Measurements from ENCODE around the gene ABCA7. TPM values are rescaled to one million over a fixed set of nuclear protein-coding genes. Genes with fewer than 3 reads are reported as not detected.

Gene ABCA7
- total RNA-seq, 1 donor: 3.5 TPM

DNA sequence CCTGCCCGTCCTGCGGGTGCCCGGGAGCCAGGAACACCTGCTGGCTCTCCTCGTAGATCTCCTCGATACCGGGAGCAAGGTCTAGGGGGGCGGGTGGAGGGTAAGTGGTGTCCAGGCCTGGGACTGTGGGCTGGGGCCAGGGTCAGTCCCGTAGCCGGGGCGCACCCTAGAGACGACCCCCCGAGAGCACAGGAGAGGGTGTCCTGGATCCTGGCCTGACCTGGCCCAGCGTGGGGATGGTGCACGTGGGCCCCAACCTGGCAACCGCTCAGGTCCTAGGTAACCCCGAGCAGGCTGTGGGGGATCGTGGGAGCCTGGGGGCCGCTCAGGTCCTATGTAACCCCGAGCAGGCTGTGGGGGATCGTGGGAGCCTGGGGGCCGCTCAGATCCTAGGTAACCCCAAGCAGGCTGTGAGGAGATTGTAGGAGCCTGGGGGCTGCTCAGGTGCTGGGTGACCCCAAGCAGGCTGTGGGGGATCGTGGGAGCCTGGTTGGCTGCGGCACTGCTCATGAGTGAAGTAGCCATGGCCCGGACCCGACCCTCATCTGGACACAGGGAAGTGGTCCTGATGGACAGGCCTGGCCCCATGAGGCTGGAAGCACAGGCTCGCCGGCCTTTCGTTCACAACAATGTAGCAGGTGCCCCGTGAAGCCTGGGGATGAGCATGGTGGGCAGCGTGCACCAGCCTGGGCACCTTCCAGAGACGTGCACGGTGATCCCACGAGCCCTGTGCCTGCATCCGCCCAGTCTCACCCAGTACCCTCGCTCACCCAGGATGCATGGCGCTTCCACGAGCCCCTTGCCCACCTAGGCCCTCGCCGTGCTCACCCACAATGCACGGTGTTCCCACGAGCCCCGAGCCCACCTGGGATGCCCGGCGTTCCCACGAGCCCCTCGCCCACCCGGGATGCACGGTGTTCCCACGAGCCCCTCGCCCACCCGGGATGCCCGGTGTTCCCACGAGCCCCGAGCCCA, 70.1 kb downstream of the ABCA7 start:
- no peak for DNase-seq (ENCODE audit: low read depth)
- H3K4me3 ChIP-seq (ENCODE audit: low read depth, low read length): no peak overlapping the region
- TF ChIP-seq, protein P1, sequence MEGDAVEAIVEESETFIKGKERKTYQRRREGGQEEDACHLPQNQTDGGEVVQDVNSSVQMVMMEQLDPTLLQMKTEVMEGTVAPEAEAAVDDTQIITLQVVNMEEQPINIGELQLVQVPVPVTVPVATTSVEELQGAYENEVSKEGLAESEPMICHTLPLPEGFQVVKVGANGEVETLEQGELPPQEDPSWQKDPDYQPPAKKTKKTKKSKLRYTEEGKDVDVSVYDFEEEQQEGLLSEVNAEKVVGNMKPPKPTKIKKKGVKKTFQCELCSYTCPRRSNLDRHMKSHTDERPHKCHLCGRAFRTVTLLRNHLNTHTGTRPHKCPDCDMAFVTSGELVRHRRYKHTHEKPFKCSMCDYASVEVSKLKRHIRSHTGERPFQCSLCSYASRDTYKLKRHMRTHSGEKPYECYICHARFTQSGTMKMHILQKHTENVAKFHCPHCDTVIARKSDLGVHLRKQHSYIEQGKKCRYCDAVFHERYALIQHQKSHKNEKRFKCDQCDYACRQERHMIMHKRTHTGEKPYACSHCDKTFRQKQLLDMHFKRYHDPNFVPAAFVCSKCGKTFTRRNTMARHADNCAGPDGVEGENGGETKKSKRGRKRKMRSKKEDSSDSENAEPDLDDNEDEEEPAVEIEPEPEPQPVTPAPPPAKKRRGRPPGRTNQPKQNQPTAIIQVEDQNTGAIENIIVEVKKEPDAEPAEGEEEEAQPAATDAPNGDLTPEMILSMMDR (IDR thresholded peaks at IDR 0.05; ENCODE audit: insufficient read depth, low read length): no peak

DNA sequence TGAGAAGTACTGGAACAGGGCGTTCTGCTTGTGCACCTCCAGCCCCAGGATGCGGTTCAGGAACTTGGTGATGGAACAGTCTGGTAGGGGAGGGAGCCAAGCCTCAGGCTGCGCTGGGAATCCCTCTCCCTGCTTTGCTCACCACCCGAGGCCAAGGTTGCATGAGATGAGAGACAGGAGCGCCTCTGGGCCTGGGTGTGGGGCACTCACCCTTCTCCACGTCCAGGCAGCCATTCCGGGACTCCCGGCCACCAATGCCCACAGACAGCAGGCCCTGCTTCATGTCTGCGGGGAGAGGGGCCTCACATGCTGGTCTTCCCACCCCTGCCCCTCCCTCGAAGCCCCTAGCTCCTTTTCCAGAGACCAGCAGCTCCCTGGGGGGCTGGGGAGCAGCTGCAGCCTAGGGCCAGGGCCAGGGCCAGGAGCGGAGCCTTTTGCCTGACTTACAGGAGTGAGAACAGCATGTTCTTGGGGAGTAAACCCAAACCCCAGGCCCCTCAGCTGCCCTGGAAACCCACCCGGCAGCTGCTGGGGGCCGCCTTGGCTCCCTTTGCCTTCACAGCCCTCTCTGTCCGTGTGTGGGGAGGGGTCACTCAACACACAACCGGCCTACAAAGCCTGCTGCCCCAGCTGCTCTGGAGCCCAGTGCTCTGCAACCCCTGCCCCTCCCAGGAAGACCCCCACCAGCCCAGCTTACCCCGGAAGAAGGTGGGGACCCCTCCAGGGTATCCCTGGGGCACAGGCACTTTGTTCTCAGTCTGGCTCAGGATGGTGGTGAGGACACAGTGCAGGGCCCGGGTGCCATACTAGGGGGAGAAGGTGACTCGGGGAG, 71.1 kb downstream of the ABCA7 start:
- no peak overlapping the region for H3K4me3 ChIP-seq (ENCODE audit: low read depth, low read length)
- DNase-seq (ENCODE audit: low read depth): peak; percentile 39
- TF ChIP-seq, protein P1 (IDR thresholded peaks at IDR 0.05; ENCODE audit: insufficient read depth, low read length): no peak

DNA sequence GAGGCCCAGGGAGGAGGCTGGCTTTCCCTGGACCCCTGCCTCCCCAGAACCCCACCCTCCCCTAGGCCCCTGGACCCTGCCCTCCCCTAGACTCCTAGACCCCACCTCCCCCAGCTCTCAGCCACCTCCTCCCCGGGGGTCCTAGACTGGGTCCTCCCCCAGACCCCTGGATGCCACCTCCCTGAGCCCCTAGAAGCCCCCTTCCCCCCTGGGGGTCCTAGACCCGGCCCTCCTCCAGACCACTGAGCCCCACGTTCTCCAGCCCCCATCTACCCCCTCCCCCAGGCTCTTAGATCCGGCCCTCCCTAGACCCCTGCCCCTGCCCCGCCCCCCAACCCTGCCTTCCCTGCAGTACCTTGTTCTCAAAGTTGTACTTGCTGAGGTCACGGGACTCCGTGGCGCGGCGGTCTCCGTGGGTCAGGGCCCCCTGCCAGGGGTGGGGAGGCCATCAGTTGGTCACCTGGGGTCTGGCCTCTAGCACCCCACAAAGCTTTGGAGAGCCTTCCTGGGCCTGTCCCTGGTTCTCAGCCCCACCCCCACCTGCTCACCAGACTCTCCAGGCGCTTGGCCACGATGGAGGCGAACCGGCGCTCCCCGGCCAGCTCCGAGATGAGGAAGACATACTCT, 71.8 kb downstream of the ABCA7 start:
- TF ChIP-seq, protein P1 (IDR thresholded peaks at IDR 0.05; ENCODE audit: insufficient read depth, low read length): no peak
- no peak overlapping the region for H3K4me3 ChIP-seq (ENCODE audit: low read depth, low read length)
- no peak for DNase-seq (ENCODE audit: low read depth)

DNA sequence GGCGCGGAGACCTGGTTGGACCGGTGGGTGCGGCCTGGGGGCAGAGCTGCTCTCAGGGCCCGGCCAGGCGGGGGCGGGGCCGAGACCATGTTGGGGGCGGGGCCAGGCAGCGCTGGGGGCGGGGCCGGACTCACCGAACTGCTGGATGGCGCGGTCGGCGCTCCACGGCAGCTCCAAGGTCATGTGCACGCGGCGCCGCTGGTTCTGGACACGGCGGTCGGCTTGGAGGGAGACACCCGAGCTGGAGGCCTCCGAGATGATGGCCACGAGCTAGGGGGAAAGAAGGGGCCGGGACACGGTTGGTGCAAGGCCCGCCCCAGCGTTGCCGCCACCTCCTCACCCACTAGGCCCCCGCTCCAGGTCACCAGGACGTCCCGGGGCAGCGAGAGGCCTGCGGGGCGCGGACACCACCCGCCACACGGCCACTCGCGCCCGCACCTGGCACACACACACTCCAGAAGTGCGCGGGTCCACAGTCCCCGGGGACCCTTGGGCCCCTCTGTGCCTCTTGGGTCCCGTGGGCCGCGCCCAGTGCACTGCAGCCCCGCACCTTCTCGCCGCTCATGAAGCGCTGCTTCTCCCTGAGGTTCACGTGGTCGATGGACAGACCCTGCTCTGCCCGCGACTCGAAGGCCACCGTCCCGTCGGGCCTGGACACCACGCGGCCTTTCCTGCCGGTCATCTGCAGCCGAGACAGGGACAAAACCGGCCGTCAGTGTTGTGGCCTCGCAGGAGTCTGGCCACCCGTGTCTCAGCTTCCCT, 72.5 kb downstream of the ABCA7 start:
- TF ChIP-seq, protein P1 (IDR thresholded peaks at IDR 0.05; ENCODE audit: insufficient read depth, low read length): no peak
- no peak for DNase-seq (ENCODE audit: low read depth)
- no peak overlapping the region for H3K4me3 ChIP-seq (ENCODE audit: low read depth, low read length)

DNA sequence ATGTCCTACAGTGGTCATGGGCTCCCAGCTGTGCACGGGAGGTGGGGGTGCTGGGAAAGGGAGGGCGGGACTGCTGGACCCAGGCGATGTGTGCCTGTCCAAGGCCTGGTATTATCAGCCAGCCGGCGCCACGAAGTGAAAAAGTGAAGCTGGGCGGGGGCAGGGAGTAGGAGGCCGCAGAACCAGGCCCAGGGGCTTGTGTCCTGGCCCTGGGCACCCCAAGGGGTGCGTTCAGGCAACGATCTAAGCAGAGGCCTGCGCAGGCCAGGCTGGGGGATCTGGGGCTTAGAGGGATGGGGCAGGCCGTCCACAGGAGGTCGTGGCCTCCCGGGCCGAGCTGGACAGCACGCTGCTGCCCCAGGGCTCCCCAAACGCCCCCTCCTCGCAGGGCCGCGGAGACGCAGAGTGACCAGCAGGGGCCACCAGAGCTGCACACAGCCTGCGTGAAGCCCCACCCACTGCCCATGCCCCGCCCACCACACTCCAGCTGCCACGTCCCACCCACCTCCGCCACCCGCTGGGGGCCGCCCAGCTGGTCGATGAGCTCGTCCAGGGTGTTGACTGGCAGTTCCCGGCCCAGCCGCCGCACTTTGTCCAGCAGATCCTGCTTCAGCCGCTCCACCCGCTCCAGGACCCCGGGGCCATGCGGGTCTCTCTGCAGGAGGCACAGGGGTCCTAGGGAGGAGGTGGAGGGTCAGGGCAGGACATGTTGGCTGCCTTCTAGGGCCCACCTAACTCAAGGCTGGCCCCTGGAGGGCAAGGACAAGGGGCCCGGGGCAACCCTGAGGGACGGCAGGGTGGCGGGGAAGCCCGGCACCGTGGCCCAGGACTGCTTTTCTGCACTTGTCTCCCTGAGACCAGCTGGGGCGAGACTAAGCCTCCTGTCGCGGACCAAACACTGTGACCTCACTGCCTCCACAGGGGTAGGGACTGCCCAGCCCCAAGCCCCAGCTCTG, 73.4 kb downstream of the ABCA7 start:
- TF ChIP-seq, protein P1 (IDR thresholded peaks at IDR 0.05; ENCODE audit: insufficient read depth, low read length): peak; percentile 85
- no peak overlapping the region for H3K4me3 ChIP-seq (ENCODE audit: low read depth, low read length)
- peak; percentile 91 for DNase-seq (ENCODE audit: low read depth)

Measured in fibroblast of the aortic adventitia (primary cell).